GM04504 (cell line): ENCODE results near the gene RBBP6.

Experiments used
- DNase-seq: peaks from one replicate; pipeline ENCODE4 v3.0.0-alpha.2; 2012; ENCODE audit warnings: low read depth

The RBBP6 gene

DNA sequence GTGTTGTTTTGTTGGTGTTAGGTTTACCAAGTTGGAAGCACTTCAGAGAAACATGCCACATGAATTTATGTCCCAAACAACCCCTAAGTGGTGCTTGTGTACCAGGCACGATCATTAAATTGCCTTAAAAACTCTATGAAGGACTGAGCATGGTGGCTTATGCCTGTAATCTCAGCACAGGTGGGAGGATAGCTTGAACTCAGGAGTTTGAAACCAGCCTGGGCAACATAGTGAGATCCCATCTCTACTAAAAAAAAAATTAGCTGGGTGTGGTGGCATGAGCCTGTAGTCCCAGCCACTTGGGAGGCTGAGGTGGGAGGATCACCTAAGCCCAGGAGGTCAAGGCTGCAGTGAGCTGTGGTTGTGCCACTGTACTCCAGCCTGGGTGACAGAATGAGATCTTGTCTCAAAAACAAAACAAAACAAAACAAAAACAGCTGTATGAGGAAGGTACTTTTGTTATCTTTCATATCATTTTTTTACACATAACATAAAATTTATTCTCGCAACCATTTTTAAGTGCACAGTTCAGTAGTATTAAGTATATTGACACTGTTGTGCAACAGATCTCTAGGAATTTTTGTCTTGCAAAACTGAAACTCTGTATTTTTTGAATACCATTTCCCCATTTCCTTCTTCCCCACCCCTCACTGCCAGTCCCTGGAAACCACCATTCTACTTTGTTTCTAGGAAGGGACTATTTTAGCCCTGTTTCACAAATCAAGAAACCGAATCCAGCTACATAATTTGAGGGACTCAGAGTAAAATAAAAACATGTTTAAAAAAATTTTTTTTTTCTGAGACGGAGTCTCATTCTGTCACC is 14.3 kb upstream of the RBBP6 start:
- no peak for DNase-seq

- DNase-seq: peak; percentile 71
These were observed 13.3 kb upstream of the RBBP6 start for GRCh38 chr16:24525970-24526559.

GRCh38 chr16:24526701-24527495 is 12.5 kb upstream of the RBBP6 start:
- no peak for DNase-seq

GRCh38 chr16:24531166-24531565 is 8.2 kb upstream of the RBBP6 start:
- DNase-seq: no peak

DNA sequence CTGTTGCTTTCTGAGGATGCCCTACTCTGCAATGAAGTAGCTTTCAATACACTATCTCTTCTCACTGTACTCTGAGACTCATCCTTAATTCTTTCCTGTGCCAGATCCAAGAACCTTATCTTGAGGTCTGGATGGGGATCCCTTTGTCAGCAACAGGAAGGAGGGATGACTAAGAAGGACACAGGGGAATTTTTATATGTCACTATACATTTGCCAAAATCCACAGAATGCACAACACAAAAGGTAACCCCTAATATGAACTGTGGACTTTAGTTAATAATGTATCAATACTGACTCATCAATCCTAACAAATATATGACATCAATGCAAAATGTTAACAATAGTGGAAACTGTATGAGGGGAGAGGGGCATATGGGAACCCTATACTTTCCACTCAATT is 4.7 kb upstream of the RBBP6 start:
- DNase-seq: no peak

DNA sequence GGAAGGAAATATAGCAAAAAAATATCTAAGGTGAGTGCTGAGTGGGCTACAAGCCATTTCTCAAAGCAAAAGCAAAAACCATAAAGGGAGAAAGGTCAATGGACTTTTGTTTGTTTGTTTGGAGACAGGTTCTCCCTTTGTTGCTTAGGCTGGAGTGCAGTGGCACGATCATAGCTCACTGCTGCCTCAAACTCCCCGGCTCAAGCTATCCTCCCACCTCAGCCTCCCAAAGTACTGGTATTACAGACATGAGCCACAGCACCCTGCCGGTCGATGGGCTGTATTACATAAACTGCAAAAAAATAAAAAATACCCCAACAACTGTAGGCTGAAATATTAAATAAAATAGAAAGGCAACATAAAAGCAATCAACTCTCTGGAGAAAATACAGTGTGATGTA is 3.5 kb upstream of the RBBP6 start:
- no peak for DNase-seq

DNA sequence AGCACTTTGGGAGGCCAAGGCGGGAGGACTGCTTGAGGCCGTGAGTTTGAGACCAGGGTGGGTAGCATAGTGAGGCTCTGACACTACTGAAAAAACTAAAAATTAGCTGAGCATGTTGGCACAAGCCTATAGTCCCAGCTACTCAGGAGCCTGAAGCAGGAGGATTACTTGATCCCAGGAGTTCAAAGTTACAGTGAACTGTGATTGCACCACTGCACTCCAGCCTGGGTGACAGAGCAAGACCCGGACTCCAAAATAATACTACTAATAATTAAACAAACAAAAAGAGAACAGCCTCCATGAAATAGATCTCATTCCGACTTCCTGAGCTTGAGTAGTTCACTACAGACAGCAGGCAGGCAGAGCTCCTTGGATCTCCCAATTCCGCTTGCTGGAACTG is 2.7 kb upstream of the RBBP6 start:
- no peak for DNase-seq

- no peak for DNase-seq
These were observed 1.7 kb upstream of the RBBP6 start for GRCh38 chr16:24537474-24538337.

DNA sequence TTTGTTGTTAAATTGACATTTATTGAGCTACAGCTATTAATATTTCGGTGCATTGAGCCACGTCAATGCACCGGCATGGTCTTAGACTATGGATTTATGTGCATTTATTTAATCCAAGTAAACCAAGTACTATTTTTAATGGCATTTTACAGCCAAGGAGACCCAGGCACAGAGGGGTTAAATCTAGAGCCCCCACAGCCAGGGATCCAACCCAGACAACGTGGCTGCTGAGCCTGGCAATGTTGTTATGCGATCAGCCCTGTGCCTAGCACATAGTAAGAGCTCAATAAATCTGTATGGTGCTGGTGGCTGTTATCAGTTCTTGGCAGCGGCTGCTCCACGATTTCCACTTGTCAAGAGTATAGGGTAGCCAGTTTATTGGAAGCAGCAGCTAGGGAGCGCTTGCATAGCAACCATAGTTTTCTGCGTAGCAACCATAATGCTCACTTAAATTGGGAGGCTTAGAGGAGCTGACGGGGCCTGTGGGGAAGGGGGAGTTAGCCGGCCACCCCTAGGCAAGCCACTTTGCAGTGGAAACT is 541 bp upstream of the RBBP6 start:
- DNase-seq: no peak

- no peak for DNase-seq
These were observed 660 bp downstream of the RBBP6 start for GRCh38 chr16:24539850-24540601.

- DNase-seq: no peak
These were observed 1.3 kb downstream of the RBBP6 start for GRCh38 chr16:24540602-24541210.

DNA sequence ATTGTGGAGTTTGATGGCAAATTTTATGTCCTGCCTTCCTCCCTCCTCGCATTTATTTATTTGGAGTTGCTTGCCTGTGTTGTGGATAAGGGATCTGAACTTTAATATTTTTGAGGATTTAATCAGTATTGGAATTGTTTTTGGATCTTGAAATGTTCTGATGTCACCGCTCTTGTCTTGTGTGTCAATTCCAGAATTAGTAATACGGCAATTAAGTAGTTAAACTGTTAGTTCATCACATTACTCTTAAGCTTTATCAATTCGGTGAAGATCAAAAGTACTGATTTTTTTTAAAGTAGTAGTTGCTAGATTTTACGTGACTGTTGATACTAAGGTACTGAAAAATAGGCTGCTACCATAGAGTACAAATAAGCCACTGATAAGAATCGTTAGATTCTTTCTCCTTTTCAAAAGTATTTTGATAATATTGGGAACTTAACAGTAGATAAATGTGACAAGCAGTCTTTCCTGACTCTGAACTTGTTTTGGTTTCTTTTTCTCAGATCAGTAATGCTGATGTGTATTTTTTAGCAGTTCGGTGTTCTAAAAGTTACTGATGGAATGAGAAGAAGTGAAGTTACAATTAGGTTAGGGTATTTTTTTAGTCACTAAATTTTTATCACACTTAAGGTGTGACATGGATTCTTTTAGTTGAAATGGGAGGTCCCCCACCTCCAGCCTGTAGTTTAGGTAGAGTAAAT is 2.0 kb downstream of the RBBP6 start:
- DNase-seq: no peak

DNA sequence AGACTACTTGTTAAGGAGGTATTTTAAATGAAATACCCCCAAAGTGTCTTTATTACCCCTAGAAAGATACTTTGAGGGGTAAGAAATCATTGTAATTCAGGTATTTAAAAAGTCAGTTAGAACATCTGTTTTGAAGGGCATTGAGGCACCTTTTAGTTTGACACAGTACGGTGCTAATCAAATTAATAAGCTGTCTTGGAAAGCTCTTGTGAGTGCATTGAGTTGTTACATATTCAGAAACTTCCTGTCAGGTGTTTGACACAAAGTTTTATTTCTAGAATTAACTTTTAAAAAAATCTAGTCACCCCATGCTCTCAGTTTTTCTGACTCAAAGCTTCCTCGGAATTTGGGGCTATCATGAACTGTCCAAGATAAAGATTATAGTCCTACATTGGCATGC is 4.6 kb downstream of the RBBP6 start:
- no peak for DNase-seq

- DNase-seq: no peak
These were observed 5.3 kb downstream of the RBBP6 start for GRCh38 chr16:24544640-24545039.

GRCh38 chr16:24550295-24550694 is 10.9 kb downstream of the RBBP6 start:
- no peak for DNase-seq

DNA sequence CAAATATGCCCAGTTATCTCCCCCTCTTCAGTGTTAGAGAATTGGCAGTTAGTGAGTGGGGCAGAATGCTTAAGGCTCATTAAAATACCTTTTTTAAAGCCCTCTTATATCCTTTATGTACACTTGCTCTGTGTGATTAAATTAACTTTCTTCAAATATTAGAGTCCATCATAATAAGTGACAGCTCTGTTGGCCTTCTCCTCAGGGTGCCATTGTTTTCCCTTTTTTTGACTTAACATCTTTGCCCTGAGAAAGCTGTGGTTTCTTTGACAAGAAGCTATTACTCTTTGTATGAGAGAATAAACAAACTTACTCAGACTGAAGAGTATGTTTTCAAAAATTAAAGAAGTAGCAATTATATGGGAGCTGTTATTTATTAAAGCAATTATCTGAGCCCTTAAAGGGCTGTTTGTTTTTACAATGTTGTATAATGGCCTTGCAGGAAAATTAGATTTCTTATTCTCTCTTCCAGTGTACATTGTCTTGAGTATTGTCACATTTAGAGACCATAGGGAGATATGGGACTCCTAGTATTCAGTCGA is 13.4 kb downstream of the RBBP6 start:
- no peak for DNase-seq

GRCh38 chr16:24553983-24554382 is 14.6 kb downstream of the RBBP6 start:
- DNase-seq: no peak

DNA sequence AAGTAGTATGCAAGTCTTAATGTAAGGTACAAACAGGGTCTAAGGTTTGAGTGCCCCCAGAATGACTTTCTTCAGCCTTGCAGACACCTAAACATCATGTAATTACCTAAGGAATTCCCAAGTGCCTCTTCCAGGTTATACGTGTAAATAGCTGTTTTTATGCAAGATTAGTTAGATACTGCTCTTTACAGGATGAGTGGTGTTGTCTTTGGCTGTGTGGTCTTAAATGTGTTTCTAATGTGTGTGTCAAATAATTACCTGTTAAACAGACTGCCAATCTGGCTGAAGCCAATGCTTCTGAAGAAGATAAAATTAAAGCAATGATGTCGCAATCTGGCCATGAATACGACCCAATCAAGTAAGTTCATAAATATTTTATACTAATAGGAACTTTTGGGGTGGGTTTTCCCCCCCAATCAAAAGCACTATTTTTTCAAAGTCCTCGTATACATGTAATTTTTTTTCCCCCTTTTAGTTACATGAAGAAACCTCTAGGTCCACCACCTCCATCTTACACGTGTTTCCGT is 16.0 kb downstream of the RBBP6 start:
- DNase-seq: no peak

GRCh38 chr16:24562811-24563210 is 23.4 kb downstream of the RBBP6 start:
- no peak for DNase-seq
